GM18526 (cell line): ENCODE data around the gene CCDC93.
A peak's percentile ranks its signal among the peaks of the same experiment; 100 is the strongest.

Experiments
- POLR2A ChIP-seq: IDR thresholded peaks from 3 replicates; pipeline ENCODE4 v1.6.1; 2011; ENCODE audit not compliant: insufficient read length; ENCODE audit errors: extremely low read depth

The CCDC93 gene, protein sequence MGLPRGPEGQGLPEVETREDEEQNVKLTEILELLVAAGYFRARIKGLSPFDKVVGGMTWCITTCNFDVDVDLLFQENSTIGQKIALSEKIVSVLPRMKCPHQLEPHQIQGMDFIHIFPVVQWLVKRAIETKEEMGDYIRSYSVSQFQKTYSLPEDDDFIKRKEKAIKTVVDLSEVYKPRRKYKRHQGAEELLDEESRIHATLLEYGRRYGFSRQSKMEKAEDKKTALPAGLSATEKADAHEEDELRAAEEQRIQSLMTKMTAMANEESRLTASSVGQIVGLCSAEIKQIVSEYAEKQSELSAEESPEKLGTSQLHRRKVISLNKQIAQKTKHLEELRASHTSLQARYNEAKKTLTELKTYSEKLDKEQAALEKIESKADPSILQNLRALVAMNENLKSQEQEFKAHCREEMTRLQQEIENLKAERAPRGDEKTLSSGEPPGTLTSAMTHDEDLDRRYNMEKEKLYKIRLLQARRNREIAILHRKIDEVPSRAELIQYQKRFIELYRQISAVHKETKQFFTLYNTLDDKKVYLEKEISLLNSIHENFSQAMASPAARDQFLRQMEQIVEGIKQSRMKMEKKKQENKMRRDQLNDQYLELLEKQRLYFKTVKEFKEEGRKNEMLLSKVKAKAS

DNA sequence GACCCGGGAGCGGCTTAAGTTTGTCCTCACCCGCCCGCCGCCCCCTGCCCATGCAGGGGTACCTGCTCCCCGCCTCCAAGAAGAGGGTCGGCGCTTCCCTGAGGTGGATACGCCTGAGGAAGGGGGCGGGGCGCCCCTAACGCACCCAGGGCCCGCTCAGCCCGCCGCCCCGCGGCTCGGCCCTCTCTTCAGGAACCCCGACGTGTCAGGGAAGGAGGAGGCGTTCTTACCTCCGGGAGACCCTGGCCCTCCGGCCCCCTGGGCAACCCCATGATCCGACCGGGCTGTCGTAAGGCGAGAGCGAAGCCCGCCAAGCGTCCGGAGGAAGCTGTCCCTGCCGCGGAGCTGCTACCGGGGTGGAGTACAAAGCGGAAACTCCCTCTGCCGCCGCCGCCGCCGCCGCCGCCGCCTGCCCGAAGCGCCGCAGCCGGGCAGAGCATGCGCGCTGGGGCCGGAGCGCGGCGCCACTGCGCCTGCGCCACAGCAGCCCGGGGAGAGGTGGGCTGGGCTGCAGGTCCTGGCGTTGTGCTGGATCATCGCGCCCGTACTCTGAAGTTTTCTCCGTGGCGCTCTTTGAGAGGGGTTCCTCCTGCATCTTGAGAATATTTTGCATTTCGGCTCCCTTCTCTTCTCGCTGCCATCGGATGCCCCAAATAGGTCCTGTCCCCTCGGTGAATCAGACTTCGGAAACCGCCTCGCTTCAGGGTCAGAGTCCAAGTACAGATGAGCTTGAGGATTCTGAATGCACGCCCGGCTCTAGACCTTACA lies at the start of gene CCDC93:
Gene CCDC93 (minus strand): TSS at position 347 of the 768 bp plus-strand sequence. CDS start 75 bp downstream, at position 272.
- TF ChIP-seq POLR2A: peak; percentile 59

DNA sequence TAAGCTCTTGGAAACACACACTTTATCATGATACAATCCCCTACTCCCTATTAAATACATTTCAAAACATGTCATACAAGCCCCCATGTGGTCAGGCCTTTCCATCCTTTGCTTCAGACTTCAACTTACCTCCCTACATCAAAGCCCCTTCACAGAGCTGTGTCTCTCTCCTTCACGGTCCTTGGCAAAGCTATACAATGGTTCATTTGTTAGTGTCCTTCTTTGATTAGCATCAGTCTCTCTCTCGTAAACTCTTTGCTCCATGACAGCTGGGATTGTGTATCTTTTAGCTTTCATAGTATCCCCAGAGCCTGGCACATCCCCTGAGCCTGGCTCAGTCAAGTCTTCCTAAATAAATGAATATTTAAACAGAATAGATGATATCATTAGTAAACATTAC lies 48.8 kb upstream of the CCDC93 start:
- no peak for TF ChIP-seq POLR2A

DNA sequence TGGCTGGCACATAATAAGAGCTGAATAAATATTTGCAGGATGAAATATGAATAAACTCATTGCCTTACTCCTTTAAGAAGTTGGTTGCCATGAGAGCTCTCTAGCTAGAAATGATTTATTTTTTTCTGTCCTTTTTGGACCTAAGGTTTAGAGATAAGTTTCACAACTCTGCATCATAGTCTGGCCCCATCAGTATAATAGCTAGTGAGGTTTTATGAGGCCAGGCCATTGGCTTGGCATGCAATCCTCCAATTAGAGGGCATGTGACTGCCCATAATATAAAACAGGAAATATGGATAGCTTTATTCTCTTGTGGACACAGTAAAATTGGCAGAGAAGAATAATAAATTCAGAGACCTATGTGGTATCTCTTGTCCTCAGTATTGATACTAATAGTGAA lies 48.2 kb upstream of the CCDC93 start:
- no peak for TF ChIP-seq POLR2A

DNA sequence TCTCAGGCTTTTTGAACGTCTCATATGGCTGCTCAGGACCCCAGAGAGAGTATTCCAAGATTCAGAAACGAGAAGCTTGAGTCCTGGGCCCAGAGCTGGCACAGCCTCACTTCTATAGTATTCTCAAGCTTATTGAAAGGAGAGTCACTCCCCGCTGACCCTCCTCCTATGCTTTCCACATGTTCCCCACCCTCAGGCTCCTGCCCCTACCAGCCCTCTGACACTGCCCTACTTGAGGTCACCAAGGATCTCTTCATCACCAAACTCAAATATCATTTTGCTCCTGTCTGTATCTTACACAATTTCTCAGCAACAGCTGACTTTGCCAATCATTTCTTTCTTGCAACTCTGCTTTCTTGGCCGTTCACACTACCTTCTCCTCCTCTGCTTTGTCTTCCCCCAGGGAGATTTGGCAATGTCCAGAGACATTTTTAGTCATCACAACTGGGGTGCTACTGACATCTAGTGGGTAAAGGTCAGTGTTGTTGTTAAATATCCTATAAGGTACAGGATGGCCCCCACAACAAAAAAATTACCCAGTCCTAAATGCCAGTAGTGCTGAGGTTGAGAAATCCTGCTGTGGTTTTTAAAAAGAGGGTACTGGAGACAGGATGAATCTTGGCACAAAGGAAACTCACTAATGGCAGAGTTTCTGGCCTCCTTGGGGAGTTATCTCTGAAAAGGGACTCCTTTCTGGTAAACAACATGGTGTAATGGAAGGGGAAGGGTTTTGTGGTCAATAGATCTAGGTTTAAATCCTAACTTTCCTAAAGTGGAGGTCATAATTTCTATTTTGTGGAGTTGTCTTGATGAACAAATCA lies 47.5 kb upstream of the CCDC93 start:
- no peak for TF ChIP-seq POLR2A

DNA sequence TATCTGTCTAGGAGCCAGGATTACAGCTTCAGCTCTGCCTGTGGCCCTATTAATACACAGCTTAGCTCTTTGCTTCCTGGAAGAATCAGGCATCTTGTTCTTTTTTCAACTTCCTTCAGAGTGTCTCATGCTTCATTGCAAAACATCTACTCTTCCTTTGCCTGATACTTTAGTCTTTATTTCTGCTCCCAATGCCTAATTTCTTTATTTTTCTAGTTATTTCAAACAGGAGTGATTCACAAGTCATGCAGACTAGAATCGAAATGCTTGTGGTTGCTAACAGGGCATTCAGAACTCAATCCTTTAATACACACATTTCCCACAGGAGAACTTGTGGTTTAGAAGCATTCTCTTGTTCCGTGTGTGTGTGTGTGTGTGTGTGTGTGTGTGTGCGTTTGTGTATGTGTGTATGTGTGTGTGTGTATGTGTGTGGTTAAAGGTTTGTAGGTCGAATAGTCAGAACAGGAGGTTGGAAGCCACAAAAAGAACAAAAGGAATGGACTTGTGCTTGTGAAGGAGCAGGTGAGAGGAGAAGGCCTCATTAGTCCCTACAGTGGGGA lies 46.1 kb upstream of the CCDC93 start:
- TF ChIP-seq POLR2A: no peak

DNA sequence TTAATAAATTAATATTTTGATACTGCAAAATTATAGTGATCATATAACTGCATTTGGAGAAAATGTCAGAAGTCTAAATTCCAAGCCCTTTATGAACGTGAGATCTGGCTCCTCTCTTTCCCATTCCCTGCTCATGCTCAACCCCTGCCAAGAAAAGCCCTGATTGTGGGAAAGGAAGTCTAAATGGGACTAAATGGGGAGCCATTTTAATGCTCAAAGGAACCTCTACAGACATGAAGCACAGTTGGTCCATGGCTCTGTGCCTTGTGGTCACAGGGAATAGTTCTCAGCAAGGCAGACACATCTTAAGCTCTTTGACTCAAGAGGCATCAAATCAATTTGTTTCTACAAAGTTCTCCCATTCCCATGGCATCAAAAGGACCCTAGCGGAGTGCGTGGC lies 45.1 kb upstream of the CCDC93 start:
- no peak for TF ChIP-seq POLR2A

DNA sequence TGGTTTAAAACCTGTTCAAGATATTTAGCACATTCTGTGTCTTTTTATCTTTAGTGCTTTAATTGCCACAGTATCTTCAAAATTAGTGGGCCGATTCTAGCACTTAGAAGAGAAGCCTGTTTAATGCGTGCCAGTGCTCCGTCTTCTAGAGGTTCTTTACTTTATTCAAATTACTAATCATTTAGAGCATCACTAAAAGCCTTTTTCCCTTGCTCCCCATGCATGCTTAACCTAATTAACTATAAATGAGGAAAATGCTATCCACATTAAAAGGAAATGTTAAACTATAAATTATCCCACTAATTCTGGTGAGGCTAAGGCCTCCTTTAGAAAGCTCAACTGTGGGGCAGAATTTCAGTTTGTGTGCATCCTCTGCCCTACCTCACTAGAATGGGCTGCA lies 42.9 kb upstream of the CCDC93 start:
- no peak for TF ChIP-seq POLR2A

DNA sequence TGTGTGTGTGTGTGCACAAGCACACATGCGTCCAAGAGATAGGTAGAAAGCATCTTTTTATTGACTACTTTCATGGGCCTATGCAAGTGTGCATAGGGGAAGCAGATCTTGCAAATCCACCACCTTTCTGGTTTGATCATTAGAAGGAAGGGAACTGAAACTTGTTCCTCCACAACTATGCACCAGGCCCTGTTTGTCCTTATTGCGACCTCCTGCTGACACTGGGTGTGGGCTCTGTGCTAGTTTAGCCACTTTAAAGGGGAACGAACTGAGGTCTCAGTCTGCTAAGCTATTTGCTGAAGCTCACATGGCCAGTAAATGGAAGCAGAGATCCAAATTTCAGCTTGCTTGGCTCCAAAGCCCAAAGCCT lies 42.3 kb upstream of the CCDC93 start:
- TF ChIP-seq POLR2A: no peak

DNA sequence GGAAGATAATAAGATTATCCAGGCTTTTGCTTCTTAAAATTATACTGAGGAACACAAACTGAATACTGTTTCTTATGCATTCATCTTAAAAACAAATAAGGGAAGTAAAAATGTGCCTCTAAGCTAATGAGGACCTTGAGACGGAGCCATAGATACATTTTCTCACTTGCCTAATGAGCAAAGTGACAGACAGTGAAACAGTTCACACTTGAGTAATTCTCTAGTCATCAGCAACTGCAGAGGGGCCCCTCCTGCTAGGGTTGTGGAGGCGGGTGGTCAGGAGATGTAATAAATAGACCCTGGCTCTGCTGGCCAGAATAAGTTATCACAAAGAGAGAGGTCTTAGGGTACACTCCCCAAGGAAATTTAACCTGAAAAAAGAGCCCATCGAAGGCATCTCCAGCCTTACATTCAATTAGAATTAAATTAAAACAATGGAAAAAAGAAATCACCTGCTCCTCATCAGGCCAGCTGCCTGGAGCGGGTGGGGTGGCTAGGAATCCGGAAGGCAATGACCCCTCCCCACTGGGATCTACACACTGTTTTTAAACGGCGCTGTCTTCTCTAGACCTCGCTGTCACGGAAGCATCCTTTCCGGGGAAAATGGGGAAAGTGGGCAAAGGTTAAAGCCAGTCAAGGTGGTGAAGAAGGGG lies 41.8 kb upstream of the CCDC93 start:
- TF ChIP-seq POLR2A: no peak

DNA sequence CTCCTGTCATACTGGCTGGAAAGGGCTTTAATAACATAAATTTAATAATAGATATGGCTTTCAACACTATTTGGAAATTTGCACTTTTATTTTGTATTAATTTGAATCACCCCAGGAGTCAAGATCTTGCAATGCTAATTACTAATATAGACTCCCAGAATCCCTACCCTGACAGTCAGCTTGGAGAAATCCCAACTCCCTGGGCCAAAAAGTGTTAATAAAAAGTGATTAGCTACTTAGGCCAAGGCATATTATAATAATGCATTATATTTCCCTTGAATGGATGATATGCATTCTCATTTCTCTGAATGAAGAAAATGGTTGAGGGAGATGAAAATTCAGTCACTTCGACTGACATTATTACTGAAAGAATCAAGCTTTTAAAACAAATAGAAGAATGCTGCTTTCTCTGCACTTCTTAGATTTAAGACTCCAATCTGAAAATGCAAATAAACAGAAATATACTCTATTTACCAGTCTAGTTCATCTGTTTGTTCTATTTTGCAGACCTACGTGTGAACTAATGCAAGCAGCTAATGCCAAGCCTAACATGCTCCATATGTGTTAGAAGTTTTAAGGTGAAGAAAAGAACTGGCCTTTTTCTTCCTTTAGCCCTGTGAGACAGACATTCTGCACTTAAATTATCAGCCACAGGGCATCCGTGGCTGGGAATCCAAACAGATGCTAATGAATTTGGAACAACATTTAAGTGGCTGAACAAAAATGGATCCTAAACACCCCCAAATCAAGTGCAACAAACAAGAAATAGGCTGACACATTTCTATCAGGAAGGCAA lies 40.5 kb upstream of the CCDC93 start:
- no peak for TF ChIP-seq POLR2A

DNA sequence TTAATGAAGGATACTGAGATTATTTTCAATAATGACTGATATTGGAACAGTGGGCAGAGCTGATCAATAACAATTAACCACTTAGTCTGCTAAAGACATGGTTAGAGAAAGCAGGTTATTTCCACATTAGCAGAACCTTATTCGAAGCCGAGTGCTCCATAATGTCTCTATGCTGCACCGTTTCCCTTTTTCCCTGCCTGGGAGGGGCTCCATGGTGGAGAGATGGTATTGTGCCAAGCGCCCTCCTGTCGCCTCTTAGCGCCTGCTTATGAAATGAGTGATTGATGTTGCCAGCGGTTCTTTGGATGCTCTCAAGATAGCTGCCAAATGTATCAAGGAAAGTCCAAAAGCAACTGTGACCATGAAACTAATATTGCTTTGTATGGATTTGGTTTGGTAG lies 39.8 kb upstream of the CCDC93 start:
- no peak for TF ChIP-seq POLR2A

DNA sequence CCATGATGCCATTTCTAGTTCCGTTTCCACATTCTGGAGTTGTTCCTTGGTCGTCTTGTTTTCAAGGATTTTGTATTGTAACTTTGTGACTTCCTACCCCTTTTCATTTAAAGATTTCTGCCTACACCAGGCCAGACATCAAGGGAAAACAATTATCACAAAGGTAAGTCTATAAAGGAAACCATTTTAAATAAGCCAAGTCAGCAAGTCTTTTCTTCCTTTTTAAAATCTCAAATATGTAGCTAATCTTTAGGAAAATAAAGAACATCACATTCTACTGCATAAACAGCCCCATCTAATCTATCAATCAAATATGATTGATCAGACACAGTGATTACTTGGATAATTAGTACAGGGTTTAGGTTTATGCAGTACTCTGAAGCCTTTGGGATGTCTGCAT lies 38.6 kb upstream of the CCDC93 start:
- no peak for TF ChIP-seq POLR2A

DNA sequence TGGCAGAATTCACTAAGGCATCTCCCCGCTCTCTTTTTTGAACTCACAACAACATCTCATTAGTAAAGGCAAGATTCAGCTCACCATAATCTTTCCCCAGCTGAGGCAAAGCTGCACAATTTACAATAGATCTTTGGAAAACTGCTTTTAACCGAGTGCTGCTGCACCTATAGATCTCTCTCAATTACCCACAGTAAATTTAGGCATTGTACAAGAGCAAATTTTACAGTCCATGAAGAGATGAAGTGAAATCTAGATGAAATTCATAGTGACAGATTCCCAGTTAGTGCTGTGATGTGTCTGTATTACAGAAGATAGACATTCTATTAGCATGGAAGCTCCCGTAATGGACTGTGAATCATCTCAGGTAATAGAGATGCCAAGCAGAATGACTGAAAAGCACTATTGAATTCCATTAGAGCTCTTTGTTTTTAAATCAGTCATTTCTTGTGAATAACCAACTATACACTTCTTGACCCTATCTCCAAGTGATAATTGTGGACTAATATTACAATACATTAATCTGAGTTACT lies 38.0 kb upstream of the CCDC93 start:
- TF ChIP-seq POLR2A: no peak
